Measurements from ENCODE around the gene TMUB2.
A peak's percentile ranks its signal among the peaks of the same experiment; 100 is the strongest.

TMUB2 gene

GRCh38 chr17:44221084-44221861 lies 34.5 kb downstream of the TMUB2 start:
- peaks cover 17% of the 10 kb centered on the region for H3K79me2 ChIP-seq
- no peaks in the 10 kb centered on the region for H3K36me3 ChIP-seq (ENCODE audit: control insufficient read depth, insufficient read depth, low read length)
- H3K4me2 ChIP-seq (ENCODE audit: low read length), result peak overlapping the region; percentile 100
- peak overlapping the region; percentile 82 for H2AFZ ChIP-seq
- H3K4me3 ChIP-seq (ENCODE audit: low read depth, low read length), result peak overlapping the region; percentile 96
- peaks cover 25% of the 10 kb centered on the region for H3K4me1 ChIP-seq
- peak overlapping the region; percentile 73 for H3K9ac ChIP-seq
- TF ChIP-seq CTCF (IDR thresholded peaks at IDR 0.05), result no peak
- no peaks in the 10 kb centered on the region for H3K27me3 ChIP-seq (ENCODE audit: control insufficient read depth, insufficient read depth, low read length)
- H3K27ac ChIP-seq, result peak overlapping the region; percentile 94
- no peaks in the 10 kb centered on the region for H3K9me3 ChIP-seq (ENCODE audit: control insufficient read depth, low read length)

- Histone ChIP-seq H3K4me3 (ENCODE audit: low read depth, low read length) (peak overlapping the region; percentile 96), H3K9ac (no peak overlapping the region), H2AFZ (peak overlapping the region; percentile 82), H3K79me2 (peaks cover 11% of the 10 kb centered on the region), H3K36me3 (ENCODE audit: control insufficient read depth, insufficient read depth, low read length) (no peaks in the 10 kb centered on the region), H3K4me2 (ENCODE audit: low read length) (peak overlapping the region; percentile 100), H3K9me3 (ENCODE audit: control insufficient read depth, low read length) (no peaks in the 10 kb centered on the region), H3K4me1 (peaks cover 22% of the 10 kb centered on the region), H3K27ac (peak overlapping the region; percentile 94), H3K27me3 (ENCODE audit: control insufficient read depth, insufficient read depth, low read length) (no peaks in the 10 kb centered on the region)
- no peak for TF ChIP-seq CTCF (IDR thresholded peaks at IDR 0.05)
Observed at GRCh38 chr17:44221862-44222111, 35.0 kb downstream of the TMUB2 start.

GRCh38 chr17:44222112-44222869 lies 35.5 kb downstream of the TMUB2 start:
- Histone ChIP-seq H3K4me3 (ENCODE audit: low read depth, low read length) (peak overlapping the region; percentile 96), H3K9me3 (ENCODE audit: control insufficient read depth, low read length) (no peaks in the 10 kb centered on the region), H3K27ac (peak overlapping the region; percentile 94), H3K36me3 (ENCODE audit: control insufficient read depth, insufficient read depth, low read length) (no peaks in the 10 kb centered on the region), H3K9ac (no peak overlapping the region), H3K79me2 (peaks cover 8% of the 10 kb centered on the region), H3K27me3 (ENCODE audit: control insufficient read depth, insufficient read depth, low read length) (no peaks in the 10 kb centered on the region), H2AFZ (peak overlapping the region; percentile 82), H3K4me2 (ENCODE audit: low read length) (peak overlapping the region; percentile 100), H3K4me1 (peaks cover 21% of the 10 kb centered on the region)
- TF ChIP-seq CTCF (IDR thresholded peaks at IDR 0.05), result peak; percentile 33

- H3K4me1 ChIP-seq, result peaks cover 12% of the 10 kb centered on the region
- H3K27ac ChIP-seq, result peak overlapping the region; percentile 94
- no peak for TF ChIP-seq CTCF (IDR thresholded peaks at IDR 0.05)
- no peak overlapping the region for H3K9ac ChIP-seq
- H2AFZ ChIP-seq, result no peak overlapping the region
- H3K36me3 ChIP-seq (ENCODE audit: control insufficient read depth, insufficient read depth, low read length), result no peaks in the 10 kb centered on the region
- no peaks in the 10 kb centered on the region for H3K9me3 ChIP-seq (ENCODE audit: control insufficient read depth, low read length)
- no peaks in the 10 kb centered on the region for H3K27me3 ChIP-seq (ENCODE audit: control insufficient read depth, insufficient read depth, low read length)
- H3K79me2 ChIP-seq, result no peaks in the 10 kb centered on the region
- H3K4me3 ChIP-seq (ENCODE audit: low read depth, low read length), result no peak overlapping the region
- H3K4me2 ChIP-seq (ENCODE audit: low read length), result no peak overlapping the region
Observed at GRCh38 chr17:44223541-44224071, 36.8 kb downstream of the TMUB2 start.

Measured in parathyroid adenoma (tissue), 2 donors.